Middle frontal gyrus (tissue), 1 donor: ENCODE results near the gene PYGM.

Experiments
- DNase-seq: peaks from one replicate; pipeline ENCODE4 v3.0.0-alpha.2; 2015; ENCODE audit warnings: low spot score; ENCODE audit errors: extremely low spot score

PYGM gene

DNA sequence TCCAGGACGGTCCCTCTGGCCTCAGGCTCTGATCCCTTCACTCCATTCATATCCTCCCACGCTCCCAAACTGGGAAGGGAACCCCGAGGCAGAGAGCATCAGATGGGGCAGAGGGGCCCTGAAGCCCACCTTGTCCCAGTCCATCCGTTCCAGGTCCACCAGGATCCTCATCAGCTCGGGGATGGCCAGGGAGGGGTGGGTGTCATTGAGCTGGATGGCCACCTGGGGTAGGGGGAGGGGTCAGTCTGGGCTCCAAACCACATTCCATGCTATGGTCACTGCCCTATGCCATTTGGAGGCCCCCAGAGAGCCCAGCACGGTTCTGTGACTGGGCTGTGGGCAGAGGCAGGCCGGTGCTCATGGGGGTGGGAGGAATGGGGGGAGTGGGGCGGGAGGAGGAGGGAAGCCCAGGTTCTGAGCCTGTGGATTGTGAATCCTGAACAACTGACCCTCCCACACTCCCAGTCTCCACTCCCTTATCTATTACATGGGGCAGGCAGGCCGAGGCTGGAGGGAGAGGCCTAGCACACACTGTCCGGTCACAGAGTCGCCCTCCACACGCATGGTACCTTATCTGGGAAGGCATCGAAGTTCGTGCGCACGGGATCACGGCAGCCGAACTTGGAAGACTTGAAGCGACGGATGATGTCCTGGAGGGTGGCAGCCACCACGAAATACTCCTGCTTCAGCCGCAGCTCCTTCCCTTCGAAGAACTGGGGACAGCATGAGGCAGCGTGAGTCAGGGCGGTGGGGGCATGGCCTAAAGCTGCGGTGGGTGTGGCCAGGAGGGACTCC is 5.5 kb downstream of the PYGM start:
- no peak for DNase-seq

DNA sequence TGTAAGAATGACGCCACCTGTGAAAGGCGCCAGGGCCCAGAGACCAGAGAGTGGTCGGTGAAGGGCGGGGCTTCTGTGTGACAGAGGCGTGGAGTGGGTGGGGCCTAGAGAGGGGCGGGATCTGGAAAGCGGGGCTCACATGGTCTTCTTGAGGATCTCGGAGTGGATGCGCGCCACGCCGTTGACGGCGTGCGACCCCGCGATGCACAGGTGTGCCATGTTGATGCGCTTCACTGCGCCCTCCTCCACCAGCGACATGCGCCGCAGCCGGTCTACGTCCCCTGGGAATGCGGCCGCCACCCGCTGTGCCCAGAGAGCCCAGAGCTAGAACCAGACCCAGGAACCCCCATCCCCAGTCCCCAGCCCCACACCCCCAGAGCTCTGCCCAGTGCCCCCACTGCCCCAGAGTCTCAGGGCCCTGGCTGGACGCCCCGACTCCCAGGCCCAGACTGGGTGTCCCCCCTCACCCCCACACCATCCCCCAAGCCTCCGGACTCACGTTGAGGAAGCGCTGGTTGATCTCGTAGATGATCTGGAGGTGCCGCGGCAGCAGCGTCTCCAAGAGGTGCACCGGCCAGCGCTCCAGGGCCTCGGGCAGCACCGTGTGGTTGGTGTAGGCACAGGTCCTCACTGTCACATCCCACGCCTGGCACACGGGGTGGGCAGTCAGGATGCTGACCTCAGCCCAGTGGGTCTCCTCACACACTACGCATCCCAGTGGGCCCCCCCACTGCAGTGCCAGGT is 6.2 kb downstream of the PYGM start:
- DNase-seq: no peak

GRCh38 chr11:64753019-64753379 is 6.8 kb downstream of the PYGM start:
- no peak for DNase-seq

DNA sequence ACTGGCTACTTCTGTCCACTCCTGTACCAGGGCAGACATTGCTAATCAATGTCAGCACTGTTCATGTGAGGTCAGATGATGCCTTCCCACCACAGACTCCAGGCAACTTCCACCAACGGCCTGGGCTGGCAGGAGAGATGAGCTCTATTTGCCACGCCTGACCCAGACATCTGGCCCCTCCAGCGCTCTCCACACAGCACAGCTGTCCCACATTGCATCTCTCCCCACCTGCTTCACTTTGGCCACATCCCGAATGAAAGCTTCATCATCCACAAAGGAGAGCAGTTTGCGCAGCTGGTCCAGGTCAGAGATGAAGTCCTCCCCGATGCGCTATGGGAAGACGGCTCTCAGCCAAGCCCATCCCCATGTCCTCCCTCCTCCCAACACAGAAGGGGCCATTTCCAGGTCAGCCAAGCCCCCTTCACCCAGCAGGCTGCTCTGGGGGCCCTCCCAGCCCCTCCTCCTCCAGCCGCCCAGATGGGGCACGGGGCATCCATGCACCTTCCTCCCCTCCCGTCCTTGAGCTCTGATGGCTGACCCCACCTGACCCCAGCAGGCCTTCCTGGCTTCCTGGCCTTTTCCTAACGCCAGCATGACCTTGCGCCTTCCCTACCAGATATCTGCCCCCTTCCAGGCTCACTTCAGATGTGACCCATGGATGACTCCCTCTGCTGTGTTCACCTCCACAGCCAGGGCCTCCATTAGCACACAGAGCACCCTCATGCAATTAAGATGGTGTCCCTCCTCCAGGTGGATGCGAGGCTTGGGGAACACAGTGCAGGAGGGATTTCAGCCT is 7.4 kb downstream of the PYGM start:
- no peak for DNase-seq

DNA sequence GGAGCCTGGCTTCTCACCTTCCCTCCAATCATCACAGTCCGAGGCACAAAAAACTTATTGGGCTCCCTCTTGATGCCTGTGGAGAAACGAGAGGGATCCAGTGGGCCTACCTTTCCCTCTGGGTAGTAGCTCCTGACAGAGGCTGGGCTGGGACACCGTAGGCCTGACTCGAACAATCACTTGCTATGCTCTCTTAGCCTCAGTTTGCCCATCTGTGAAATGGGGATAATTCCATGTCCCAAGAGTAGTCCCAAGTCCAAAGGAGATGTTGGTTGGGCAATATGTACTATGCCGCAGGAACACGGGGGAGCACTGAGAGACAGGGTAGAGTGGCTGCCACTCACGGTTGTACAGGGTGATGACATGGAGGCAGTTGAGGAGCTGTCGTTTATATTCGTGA is 8.2 kb downstream of the PYGM start:
- DNase-seq: no peak

GRCh38 chr11:64751136-64751535 is 8.6 kb downstream of the PYGM start:
- no peak for DNase-seq

GRCh38 chr11:64750361-64751054 is 9.3 kb downstream of the PYGM start:
- DNase-seq: no peak

DNA sequence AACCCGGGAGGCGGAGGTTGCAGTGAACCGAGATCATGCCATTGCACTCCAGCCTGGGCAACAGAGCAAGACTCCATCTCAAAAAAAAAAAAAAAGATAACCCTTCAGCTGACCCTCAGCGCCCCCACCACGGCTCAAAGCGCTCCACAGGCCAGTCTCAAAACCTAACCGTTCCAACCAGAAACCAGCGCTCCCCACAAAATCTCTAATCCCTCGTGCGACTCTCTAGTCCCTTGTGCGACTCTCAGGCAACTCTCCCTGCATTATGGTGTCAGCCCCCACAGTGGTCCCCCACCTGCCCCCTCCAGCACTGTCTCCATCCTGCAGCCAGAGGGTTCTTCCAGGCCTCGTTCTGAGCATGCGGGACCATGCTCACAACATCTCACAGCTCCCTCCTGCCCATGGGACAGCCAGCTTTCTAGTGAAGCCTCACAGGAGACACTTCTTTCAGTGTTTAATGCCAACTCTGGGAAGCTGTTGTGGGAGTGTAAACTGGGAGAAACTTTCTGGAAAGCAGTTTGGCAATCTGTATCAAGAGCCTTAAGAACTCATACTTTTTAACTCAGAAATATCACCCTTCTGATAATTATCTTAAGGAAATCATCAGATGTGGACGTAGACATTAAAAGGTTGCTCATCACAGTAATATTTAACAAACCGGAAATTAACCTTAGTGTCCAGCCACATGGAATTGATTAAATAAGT is 11.7 kb downstream of the PYGM start:
- DNase-seq: no peak

GRCh38 chr11:64746486-64746885 is 13.3 kb downstream of the PYGM start:
- no peak for DNase-seq

GRCh38 chr11:64745521-64746328 is 14.0 kb downstream of the PYGM start:
- no peak for DNase-seq

- no peak for DNase-seq
Observed at GRCh38 chr11:64745189-64745520, 14.6 kb downstream of the PYGM start.

DNA sequence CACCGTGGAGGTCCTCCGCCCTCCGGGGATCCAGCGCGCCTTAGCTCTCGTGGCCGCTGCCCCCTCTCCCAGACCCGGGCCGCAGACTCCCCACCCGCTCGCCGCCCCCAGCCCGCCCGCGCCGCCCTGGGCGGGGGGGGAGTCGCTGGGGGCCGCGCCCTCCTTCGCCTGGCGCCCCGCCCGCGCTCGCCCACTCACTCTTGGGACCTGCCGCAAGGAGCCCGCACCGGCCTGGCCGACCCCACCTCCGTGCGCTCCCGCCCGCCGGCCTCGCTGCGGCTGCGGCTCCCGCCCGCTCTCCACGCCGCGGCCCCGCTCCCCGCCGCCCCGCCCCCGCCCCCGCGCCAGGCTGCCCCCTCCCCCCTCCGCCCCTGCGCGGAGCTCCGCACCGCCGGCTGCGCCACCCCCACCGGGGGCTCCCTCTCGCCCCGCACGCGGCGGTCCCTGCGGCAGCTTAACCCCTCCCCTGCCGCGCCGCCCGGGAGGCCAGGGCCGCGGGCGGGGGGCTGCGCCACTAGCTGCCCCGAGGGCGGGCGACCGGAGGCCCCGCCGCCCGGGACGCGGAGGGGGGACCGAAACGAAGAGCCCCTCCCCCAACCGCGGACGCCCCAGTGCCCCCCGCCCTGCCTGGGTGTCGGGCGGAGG is 15.1 kb downstream of the PYGM start:
- no peak for DNase-seq

DNA sequence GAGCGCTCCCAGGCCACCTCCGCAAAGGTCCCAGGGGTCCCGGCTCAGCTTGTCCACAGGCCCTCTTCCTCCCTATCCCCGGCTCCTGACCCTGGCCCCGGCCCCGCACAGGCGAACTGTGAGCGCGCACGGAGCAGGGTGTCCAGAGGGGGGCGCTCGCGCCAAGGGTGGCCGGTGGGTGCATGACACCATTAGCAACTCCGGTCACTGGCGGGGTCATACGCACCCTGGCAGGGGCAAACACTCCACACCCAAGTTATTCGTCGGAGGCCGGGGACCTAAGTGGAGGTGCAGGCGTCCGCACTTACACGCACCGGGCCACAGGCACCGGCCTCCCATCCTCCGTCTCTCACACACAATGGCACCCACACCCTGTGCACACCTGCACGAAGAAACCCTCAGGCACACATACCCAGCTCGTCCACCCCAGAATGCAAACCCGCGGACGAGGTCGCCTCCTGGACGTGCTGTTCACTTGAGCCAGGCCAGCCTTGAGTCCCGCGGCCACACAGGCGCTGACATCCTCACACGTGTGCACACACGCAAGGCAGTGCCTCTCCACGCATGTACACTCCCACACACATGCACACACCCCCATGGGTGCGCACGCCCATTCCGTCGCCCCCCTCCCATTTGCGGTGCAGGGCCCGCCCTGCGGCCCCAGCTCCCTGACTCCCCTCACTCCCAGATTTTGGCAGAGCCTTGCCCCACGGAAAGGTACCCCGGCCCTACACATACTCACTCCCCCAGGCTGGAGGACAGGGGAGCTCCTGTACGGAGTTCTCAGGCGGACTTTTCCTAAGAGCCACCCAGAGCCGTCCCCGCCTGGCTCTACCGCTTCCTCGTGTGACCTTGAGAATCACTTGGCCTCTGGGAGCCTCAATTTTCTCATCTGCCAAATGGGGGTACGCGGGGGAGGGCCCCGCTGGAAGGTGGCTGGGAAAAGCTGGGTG is 15.9 kb downstream of the PYGM start, which contains the start of gene RASGRP2:
RASGRP2 (minus strand) TSS at position 552 of the 953 bp plus-strand sequence. CDS start 1,276 bp downstream, outside the sequence.
- no peak for DNase-seq

GRCh38 chr11:64742889-64743590 is 16.7 kb downstream of the PYGM start:
- DNase-seq: no peak

DNA sequence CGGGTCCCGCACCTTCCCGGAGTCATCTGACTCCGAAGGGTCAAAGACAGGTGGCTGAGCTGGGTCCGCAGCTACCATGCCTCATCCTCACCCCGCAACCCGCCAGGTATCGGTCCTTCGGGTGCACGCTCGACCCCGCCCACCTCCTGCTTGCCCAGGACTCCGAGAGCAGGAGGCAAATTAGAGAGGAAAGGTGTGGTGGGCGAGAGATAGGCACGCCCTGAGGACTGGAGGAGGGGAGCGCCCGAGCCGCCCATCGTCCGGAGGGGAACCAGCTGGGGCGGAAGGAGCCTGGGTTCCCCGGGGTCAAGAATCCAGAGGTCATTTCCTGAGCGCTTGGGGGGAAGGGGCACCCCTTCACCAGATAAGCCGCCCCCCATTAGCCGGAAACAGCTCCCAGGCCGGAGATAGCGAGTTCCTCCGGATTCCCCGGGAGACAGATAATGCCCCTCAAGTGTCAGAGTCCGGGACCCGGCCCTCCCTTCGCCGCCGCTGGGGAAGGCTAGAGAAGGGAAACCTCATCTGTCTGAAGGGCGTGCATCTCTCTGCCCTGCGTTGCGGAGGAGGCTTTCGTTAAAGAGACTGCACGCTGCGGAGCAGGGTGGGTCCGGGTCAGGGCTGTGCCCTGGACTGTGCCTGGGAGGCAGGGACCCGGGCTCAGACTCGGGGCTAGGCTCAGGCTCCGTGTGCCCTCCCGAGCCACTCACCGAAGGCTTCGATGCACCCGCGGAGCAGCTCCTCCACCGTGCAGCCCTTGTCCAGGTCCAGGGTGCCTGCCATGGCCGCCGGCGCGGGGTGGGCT is 17.5 kb downstream of the PYGM start:
- no peak for DNase-seq

GRCh38 chr11:64741375-64742086 is 18.2 kb downstream of the PYGM start:
- no peak for DNase-seq
